ENCODE data around the gene CCR5AS.
"Not testable (repeated sequence)": the region's sequence is repeated elsewhere in the genome, so short reads cannot be mapped to it uniquely, and the experiment has no call there.

Gene CCR5AS

DNA sequence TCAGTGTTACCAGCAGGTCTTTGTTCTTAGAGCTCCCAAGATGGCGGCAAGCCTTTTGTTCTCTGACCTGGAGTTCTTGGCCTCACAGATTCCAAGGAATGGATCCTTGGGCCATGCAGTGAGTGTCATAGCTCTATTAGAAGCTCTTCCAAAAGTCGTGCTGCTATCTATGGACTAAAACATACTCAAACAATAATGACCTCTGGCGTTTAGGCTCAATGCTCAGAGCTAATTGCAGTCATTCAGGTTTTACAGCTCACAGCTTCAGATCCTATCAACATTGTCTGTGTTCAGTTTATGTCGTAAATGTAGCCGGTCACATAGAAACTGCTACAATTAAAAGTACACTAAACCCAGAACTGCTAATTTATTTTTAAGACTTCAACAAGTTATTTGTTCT is 22.4 kb upstream of the CCR5AS start:
- no peak for DNase-seq (ENCODE audit: low read depth)

DNA sequence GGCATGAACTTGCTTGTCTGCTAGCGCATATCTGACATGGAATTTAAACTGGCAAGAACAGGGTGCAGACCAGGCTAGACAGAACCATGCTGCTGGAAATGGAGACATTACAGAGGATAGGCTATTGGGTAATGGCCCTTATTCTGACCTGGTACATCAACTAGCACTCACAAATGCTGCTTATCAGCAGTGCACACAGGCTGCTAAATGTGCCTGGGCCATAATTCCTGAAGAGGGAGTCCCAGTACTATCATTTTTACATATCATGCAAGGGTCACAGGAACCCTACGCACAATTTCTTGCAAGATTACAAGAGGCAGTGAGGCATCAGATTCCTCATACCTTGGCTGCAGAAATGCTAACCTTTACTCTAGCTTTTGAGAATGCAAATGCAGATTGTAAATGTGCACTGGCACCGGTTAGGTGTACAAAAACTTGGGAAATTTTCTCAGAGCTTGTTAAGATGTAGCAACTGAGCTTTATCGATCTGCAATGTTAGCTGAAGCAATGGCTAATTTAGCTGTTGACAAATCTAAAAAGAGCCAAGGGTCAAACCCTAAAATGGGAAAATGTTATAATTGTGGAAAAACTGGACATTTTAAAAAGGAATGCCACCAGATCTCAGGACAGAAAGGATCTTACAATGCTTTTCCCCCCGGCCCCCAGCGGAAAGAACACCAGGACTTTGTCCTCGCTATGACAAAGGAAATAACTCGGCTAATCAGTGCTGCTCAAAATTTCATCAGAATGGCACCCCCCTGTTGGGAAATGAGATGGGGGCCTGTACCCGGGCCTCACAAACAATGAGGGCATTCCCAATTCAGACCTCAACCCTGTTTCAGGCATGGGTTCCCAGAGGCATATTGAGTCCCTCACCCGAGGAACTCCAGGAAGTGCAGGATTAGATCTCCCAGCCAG is 21.3 kb upstream of the CCR5AS start:
- no peak for DNase-seq (ENCODE audit: low read depth)

DNA sequence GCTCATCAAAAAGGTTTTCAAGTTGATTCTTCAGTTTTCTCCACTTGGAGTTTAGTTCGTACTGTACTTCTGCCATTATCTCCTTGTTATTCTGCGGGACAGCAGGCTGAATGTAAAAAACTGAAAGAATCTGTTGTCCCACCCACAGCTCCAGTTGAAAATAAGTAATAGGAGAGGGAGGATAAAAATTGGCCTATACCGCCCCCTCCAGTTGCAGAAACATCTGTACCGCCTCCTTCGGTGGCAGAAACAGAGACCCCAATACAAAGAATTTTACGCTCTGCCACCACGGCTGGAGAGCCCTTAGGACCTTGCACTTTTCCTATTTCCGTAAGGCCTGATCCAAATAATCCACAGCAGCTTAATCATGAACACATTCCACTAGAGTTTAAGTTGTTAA is 20.5 kb upstream of the CCR5AS start:
- not testable (repeated sequence) for DNase-seq (ENCODE audit: low read depth)

DNA sequence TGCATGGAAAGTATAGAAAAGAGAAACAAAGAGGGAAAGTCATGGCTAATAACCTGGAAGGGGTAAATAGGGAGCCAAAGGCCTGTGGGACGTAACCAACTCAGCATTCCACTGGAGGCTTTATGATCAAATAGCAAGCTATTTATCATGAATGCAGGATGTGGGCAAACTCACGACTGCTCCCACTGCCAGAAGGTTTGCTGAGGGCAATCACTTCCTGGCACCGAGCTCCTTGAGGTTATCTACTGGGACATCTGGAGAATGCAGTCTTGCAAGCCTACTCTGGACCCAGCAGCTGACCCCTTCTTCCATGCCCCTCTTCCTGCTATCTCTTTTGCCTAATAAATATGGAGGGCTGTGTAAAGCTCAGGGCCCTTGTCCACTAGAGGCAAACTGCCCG is 19.6 kb upstream of the CCR5AS start:
- DNase-seq (ENCODE audit: low read depth) = peak; percentile 13

DNA sequence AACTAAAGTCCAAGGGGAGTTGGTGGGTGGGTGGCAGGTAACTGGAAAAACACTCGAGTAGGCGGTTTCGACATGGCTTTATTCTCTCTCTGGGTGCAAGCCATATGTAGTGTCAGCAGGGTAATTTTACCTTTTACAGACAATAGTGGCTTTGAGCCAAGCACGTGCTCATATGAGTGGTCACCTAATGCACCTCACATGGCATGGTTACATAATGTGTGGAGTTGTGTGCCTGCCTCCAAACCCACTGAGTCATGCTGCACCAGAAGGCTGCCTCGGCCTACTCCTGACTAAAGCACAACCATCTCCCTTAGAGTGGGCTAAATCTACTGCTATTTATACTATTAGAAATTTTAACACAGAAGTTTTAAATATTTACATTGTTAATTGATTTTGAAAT is 16.7 kb upstream of the CCR5AS start:
- peak; percentile 51 for DNase-seq (ENCODE audit: low read depth)

DNA sequence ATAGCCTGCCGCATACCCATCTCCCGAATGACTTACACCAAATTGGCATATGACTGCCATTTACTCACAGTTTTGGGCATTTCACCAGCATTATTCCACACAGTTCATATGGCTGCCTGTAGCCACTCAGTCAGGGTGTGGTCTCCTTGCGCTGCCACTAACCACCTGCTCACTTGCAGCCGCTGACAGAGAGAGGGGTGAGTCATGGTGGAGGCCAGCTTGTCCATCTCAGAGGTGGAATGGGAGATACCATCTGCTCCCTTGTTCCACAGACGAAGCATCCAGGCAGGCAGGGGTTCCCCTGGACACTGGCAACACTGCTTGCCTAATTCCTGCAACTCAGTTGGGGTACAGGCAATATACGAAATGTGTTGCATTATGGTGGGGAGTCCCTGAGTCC is 15.8 kb upstream of the CCR5AS start:
- DNase-seq (ENCODE audit: low read depth) = peak; percentile 60

DNA sequence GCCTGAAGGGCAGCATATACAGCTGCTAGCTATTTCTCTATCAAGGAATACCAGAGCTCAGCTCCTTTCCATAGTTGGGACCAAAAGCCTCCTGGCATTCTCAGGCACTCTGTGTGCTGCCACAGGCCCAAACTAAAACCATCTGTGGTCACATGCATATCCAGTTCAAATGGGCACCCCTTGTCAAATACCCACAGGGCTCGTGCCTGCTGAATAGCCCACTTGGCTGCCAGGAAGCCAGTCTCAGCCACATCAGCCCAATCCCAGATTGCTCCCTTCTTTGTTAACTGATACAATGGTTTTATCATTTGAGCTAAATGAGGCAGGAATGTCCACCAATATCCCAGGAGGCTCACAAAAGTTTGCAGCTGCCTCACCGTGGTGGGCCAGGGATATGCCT is 14.1 kb upstream of the CCR5AS start:
- no peak for DNase-seq (ENCODE audit: low read depth)

DNA sequence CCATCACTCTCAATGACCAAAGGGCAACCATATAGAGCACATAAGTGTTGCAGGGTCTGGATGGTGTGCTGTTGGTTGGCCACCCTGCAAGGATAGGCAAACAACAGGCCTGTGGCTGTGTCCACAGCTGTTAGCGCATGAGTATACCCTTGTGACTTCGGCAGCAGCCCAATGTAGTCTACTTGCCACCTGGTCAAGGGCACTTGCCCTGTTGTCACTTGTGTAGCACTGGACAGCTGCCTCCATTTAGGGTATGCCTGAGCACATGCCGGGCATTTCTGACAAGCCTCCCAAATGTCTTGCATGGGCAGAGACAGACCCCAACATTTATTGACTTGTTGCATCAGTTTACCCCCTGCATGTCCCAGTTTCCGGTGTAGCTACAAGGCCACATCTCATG is 12.9 kb upstream of the CCR5AS start:
- DNase-seq (ENCODE audit: low read depth) = no peak

DNA sequence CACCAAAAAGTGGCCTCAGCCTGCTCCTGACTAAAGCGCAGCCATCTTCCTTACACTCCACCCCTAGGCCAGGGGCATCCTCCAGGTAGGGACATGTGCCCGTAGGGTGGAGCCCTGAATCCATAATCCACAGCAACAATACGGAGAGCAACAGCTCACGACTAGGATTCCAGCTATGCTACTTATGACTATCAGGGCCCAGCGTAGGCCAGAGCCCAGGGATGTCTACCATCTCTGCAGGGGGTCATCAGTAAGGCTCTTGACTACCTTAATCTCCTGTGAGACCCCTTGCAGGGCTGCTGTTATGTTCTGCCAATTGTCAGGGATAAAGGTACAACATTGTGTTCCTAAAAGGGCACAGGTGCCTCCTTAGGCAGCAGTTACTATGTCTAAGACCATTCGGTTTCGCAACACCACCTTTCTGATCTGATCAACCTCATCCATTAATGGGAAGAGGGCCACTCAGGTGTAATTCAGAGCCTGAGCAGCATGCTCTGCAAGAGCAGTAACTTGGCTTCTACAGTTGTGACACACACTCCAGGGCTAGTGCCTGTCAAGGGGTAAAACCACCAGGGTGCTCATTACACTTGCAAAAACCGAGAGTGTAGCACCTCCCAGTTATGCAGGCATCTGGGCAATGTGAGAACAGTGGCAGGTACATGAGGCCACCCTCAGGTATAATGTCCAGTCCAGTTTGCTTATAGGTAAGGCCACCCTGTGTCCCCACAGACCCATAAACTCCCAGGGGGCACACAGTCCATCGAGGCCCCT is 11.2 kb upstream of the CCR5AS start:
- DNase-seq (ENCODE audit: low read depth) = no peak

DNA sequence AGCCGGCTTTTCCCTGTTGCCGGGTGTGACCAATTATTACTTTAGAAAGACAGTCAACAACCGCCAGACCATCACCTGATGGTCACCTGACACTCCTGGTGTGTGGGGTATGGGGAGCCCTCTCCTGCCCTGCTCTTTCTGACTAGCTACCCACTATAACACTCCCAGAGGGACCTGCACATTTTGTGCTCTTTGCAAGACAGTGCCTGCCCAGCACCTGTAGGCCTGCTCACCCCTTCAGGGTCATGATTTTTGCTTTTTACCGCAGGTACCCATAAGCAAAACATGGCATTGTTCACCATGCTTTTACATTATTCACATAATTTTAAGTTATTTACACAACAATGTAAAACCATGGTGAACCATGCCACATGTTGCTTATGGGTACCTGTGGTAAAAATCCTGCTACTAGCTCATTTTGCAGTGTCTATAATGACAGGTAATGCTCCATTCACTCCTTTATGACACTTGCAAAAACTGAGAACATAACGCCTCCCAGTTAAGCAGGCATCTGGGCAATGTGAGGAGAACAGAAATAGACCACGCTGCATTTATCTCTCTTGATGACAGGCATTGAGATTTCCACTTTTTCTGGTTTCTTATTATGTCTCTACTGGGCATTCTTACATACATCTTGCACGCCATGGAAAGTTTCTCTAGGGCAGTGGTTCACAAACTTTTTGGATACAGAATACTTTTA is 10.1 kb upstream of the CCR5AS start:
- DNase-seq (ENCODE audit: low read depth) = no peak

DNA sequence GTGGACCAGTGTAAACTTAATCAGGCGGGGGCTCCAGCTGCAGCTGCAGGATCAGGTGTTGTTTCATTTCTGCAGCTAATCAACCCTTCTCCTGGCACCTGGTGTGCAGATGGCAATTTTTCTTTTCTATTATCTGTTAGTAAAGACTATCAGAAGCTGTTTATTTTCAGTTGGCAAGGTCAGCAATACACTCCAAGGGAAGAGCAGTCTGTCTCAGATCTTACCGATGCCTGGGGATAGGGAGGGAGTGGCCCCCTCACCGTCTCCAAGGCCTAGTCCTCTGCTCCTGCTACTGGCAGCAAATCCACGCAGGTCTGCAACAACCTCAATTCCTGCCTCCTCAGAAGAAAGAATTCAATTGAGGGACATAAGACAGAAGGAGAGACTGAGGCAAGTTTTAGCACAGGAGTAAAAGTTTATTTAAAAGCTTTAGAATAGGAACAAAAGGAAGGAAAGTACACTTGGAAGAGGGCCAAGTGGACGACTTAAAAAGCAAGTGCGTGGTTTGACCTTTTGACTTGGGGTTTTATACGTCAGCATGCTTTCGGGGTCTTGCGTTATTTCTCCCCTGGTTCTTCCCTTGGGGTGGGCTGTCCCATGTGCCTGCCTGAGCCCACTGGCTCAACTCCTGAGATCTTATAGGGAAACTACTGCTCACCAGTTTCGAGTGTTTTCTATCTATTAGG is 9.4 kb upstream of the CCR5AS start:
- DNase-seq (ENCODE audit: low read depth) = no peak

DNA sequence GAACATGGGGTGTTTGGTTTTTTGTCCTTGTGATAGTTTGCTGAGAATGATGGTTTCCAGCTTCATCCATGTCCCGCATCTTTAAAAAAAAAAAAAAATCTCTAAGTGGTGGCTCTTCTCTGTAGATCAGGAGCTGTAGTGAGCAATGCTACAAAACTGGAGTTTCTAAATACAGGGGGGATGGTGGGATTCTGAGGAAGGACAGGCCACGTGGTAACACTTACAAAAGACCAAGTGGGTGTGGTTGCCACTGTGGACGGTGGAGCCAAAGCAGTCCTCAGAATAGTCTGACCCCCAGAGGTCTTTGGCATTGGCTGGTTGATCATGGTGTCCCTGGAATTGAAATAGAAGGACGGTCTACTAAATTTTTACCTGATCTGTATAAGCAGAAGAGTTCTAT is 7.9 kb upstream of the CCR5AS start:
- no peak for DNase-seq (ENCODE audit: low read depth)

DNA sequence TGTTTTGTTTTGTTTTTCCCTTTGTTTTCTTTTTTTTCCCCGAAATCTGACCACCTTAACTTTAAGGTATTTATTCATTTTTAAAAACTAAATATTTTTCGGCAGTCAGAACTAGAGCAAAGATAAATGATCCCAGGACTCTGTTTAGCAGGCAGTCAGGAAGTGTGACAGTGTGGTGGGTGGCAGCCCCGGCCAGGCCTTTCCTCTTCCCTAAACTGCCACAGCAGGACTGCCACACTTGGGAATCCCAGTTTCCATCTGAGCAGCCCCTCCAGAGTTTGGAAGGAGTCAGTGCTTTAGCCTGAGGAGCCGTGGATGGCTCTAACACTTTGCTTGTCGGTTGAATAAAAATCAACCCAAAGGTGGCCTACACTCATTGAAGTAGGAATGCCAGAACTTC is 7.1 kb upstream of the CCR5AS start:
- DNase-seq (ENCODE audit: low read depth) = no peak

DNA sequence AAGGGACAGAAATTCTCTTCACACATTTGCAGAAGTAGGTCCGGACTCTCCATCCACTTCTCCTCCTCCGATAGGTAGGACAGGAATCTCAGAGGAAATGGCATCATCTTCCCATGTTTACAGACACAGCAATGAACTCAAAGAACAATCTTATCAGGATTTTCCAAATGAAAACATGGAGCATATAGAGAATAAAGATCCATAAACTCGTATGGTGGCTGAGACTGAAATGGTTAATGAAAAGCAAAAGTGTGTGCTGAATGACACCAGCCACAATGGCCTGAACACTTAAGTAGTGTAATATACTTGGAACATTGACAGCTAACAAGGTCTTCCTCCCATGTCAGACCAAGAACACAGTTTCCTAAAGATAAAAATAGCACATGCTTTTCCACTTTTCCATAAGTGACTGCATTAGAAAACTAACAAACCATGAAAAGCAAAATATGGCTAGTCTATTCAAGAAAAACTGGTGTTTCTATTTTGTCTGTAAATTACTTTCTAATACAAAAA is 6.0 kb upstream of the CCR5AS start:
- no peak for DNase-seq (ENCODE audit: low read depth)

DNA sequence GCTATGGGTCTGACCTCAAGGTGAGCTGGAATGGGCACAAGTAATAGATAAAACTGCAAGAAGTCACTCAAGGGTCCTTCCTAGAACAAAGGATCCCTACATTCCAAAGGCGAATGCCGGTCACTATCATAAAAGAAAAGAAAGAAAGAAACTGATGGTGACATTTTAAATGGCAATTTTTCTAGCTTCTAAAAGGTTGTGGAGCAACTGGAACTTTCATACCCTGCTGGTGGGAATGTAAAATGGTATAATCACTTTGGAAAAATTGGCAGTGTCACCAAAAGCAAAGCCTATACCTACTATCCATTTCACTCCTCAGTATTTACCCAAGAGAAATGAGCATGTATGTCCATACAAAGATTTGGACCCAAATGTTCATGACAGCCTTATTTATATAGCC is 4.4 kb upstream of the CCR5AS start:
- no peak for DNase-seq (ENCODE audit: low read depth)

DNA sequence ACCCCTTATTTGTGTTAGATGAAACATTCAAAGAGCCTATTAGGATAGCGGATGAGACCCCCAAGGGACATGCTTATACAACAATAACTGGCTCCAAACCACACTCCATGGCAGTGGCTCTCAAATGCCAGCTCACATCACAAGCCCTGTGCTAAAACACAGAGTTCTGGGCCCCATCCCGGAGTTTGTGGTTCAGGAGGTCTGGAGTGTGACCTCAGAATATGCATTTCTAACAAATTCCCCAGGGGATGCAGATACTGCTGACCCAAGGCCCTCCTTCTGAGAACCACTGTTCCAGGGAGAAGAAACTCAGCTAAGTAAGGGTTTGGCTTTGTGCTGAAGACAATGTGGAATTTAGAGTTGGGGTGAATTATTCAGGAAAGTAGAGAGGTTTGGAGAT is 3.8 kb upstream of the CCR5AS start:
- no peak for DNase-seq (ENCODE audit: low read depth)

DNA sequence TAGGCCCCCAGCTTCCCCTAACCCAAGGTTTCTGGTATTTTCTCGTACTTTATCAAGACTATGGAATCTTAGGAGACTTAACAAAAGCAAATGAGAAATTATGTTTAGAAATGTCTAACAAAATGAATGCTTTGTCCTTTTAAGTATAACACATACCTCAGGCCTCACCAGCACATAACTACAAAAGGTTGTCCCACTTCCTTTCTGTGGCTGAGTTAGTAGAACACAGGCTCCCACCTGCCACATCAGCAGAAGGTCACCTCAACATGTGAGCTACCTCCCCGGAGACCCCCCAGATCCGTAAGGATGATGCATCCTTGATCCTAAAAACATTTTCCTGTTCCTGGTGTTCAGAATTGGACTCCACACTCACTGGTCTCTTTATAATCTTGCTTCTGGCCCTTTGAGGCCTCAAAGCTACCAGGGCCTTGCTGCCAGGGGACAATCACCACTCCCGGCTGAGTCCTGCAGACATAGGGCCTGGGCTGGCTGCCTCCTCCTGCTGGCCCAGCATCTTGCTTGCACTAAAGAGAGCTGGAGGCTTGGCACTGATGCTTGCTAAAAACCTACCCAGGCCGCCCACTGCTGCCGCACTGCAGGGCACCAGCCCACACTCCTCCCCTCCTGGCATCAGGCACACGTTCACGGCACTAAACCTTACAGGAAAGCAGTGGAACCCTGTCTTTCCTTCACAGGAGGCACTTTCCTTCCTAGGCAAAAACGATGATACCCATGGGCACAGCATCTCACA is 3.0 kb upstream of the CCR5AS start:
- no peak for DNase-seq (ENCODE audit: low read depth)

DNA sequence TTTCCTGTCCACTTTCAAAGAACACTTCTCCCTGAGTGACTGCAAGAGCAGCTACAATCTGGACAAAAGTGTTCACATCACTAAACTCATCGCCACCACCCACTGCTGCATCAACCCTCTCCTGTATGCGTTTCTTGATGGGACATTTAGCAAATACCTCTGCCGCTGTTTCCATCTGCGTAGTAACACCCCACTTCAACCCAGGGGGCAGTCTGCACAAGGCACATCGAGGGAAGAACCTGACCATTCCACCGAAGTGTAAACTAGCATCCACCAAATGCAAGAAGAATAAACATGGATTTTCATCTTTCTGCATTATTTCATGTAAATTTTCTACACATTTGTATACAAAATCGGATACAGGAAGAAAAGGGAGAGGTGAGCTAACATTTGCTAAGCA is 2.0 kb upstream of the CCR5AS start:
- DNase-seq (ENCODE audit: low read depth) = no peak

DNA sequence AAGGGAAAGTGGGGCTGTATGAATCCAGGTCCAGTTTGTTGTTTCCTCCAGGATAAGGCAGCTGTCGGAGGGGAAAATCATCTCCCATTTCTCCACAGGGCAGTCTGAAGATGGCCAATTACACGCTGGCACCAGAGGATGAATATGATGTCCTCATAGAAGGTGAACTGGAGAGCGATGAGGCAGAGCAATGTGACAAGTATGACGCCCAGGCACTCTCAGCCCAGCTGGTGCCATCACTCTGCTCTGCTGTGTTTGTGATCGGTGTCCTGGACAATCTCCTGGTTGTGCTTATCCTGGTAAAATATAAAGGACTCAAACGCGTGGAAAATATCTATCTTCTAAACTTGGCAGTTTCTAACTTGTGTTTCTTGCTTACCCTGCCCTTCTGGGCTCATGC is 1.1 kb upstream of the CCR5AS start:
- no peak for DNase-seq (ENCODE audit: low read depth)

DNA sequence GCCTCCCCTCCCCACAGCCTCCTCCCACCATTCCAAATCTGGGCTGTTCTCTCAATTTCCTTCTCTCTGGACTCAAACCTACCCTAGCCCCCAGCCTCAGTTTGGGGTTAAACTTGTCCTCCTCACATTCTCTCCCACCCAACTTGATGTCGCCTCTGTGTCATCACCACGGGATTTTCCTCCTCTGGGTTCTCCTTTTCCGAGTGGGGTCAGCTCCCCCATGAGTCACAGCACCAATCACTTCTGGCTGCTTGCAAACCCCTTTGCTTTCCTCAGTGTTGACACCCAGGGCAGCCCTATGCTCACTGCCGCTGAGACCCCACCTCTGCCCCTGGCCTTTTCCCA is 451 bp downstream of the CCR5AS start:
- no peak for DNase-seq (ENCODE audit: low read depth)

All from Daoy (cell line).